Fibroblast of pulmonary artery (primary cell): ENCODE results near the gene MAST3.
A peak's percentile ranks its signal among the peaks of the same experiment; 100 is the strongest.

Experiments used
- DNase-seq: peaks from one replicate; pipeline ENCODE4 v3.0.0-alpha.2; 2010; ENCODE audit warnings: low read depth
- H3K4me3 ChIP-seq: replicated peaks from 2 replicates; pipeline ENCODE4 v1.5.1; 2011; ENCODE audit warnings: low read depth, mild to moderate bottlenecking, control low read depth, low read length, moderate library complexity
- CTCF ChIP-seq: IDR thresholded peaks from 2 replicates; pipeline ENCODE4 v1.5.1; 2011; ENCODE audit warnings: mild to moderate bottlenecking, control low read depth, low read length, inconsistent platforms; ENCODE audit errors: missing control alignments

The MAST3 gene

GRCh38 chr19:18150776-18151624 is 53.4 kb downstream of the MAST3 start:
- no peak for DNase-seq
- no peak overlapping the region for H3K4me3 ChIP-seq
- no peak for TF ChIP-seq CTCF

- H3K4me3 ChIP-seq, result peak overlapping the region; percentile 66
- peak; percentile 70 for TF ChIP-seq CTCF
- DNase-seq, result peak; percentile 98
These were observed 54.9 kb downstream of the MAST3 start for GRCh38 chr19:18152442-18152816.

- TF ChIP-seq CTCF, result no peak
- DNase-seq, result peak; percentile 99
- peak within 1 kb of the TSS; percentile 87 for H3K4me3 ChIP-seq
These were observed 55.4 kb downstream of the MAST3 start, which contains the start of gene PIK3R2 for GRCh38 chr19:18152817-18153555. Gene PIK3R2 (plus strand): TSS chr19:18153163. CDS start chr19:18155880, 2,717 bp downstream.

GRCh38 chr19:18153556-18154134 is 56.1 kb downstream of the MAST3 start:
- TF ChIP-seq CTCF, result no peak
- no peak for DNase-seq

GRCh38 chr19:18155095-18156087 is 57.8 kb downstream of the MAST3 start:
- no peak for DNase-seq
- no peak for TF ChIP-seq CTCF
- no peak overlapping the region for H3K4me3 ChIP-seq

More at GRCh38 chr19:18153556-18154134, 56.1 kb downstream of the MAST3 start:
- H3K4me3 ChIP-seq, result peak overlapping the region; percentile 87

- no peak for DNase-seq
- no peak for TF ChIP-seq CTCF
- H3K4me3 ChIP-seq, result no peak overlapping the region
These were observed 58.7 kb downstream of the MAST3 start for GRCh38 chr19:18156268-18156667.
